ENCODE data around the gene PIAS3. TPM values are rescaled to one million over a fixed set of nuclear protein-coding genes. Genes with fewer than 3 reads are reported as not detected.
A peak's percentile ranks its signal among the peaks of the same experiment; 100 is the strongest.

Gene PIAS3
- total and polyA plus RNA-seq, 7 donors: 5.4 to 37.9 (median 17.5) TPM

DNA sequence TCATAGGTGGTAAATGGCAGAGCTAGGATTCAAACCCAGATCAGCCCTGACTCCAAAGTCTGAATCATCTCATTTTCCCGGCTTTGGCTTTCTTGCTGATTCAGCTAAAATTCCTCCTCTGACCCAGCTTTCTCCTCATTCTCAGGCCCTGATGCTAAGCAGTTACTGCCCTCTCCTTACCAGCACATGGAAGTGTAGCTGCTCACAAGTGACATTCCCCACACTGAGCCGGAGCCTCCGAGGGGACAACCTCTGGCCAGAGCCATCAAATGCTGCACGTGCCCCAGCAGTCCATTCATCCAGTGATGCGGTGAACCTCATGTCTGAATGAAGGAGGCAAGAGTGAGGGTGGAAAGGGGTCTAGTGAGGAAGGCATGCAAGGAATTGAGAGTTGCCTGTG lies 39.9 kb upstream of the PIAS3 start:
- Histone ChIP-seq H3K27ac (no peak overlapping the region), H3K4me1 (no peaks in the 10 kb centered on the region), H3K36me3 (no peaks in the 10 kb centered on the region), H3K4me3 (no peak overlapping the region), H3K9me3 (no peaks in the 10 kb centered on the region), H3K27me3 (no peaks in the 10 kb centered on the region)
- DNase-seq: no peak
- TF ChIP-seq POLR2AphosphoS5 (IDR thresholded peaks at IDR 0.05) (no peak), POLR2A (IDR thresholded peaks at IDR 0.05) (no peak), EP300 (IDR thresholded peaks at IDR 0.05) (no peak)
- TF ChIP-seq, protein P1, sequence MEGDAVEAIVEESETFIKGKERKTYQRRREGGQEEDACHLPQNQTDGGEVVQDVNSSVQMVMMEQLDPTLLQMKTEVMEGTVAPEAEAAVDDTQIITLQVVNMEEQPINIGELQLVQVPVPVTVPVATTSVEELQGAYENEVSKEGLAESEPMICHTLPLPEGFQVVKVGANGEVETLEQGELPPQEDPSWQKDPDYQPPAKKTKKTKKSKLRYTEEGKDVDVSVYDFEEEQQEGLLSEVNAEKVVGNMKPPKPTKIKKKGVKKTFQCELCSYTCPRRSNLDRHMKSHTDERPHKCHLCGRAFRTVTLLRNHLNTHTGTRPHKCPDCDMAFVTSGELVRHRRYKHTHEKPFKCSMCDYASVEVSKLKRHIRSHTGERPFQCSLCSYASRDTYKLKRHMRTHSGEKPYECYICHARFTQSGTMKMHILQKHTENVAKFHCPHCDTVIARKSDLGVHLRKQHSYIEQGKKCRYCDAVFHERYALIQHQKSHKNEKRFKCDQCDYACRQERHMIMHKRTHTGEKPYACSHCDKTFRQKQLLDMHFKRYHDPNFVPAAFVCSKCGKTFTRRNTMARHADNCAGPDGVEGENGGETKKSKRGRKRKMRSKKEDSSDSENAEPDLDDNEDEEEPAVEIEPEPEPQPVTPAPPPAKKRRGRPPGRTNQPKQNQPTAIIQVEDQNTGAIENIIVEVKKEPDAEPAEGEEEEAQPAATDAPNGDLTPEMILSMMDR (IDR thresholded peaks at IDR 0.05): no peak
- intact Hi-C loops (cut with DNase I): no loop called here
- WGBS, 2 donors: 79 to 94% methylated on average over 5 of the region's 5 CpGs

DNA sequence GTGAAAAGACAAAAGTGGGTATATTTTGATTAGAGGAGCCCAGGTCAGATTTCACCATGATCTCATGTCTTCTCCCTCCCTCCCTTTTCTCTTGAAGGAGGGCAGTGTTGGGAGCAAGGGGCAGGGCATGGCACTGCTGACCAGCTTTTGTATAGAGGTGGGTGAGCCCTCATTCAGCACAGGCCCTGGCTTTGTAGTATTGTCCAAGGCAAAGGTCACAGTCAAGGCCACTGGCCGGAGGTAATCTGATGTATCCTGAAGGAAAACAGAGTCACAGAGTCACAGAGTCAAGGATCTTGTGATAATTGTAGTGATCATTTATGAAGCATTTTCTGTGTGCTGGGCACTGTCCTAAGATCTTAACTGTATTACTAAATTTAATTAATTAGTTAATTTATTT lies 39.1 kb upstream of the PIAS3 start:
- H3K4me3 ChIP-seq: no peak overlapping the region
- H3K9me3 ChIP-seq: no peaks in the 10 kb centered on the region
- H3K27me3 ChIP-seq: no peaks in the 10 kb centered on the region
- DNase-seq: no peak
- H3K4me1 ChIP-seq: peaks cover 0 to 3% (median under 1%) of the 10 kb centered on the region in 4 donors
- WGBS, 2 donors: 84 to 92% methylated on average over 1 of the region's 1 CpG
- TF ChIP-seq POLR2A (IDR thresholded peaks at IDR 0.05) (no peak), EP300 (IDR thresholded peaks at IDR 0.05) (no peak), POLR2AphosphoS5 (IDR thresholded peaks at IDR 0.05) (no peak)
- TF ChIP-seq, protein P1 (IDR thresholded peaks at IDR 0.05): no peak
- intact Hi-C loops (cut with DNase I): no loop called here
- no peak overlapping the region for H3K27ac ChIP-seq
- no peaks in the 10 kb centered on the region for H3K36me3 ChIP-seq

DNA sequence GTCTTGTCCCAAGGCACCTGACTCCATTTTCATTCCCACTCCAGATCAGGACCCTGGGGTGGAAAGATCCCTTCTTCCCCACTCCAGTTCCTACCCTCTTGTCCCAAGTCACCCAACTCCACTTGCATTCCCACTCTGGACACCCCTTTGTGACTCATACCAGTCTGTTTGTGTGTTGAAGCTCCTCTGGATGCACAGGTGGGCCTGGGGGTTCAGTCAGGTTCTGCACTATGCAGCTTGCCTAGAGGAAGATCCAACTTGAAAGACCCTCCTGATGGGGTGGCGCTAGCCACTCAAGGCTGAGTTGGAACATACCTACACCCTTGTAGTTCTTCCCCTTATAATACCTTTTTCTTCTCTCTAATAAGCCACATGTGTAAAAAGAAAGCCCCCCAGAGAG lies 36.6 kb upstream of the PIAS3 start:
- 95 to 100% methylated on average over 1 of the region's 1 CpG for WGBS, 2 donors
- TF ChIP-seq POLR2A (IDR thresholded peaks at IDR 0.05) (no peak), EP300 (IDR thresholded peaks at IDR 0.05) (no peak), POLR2AphosphoS5 (IDR thresholded peaks at IDR 0.05) (no peak)
- TF ChIP-seq, protein P1 (IDR thresholded peaks at IDR 0.05): no peak
- H3K27me3 ChIP-seq: no peaks in the 10 kb centered on the region
- peaks cover 0 to 21% (median 18%) of the 10 kb centered on the region in 4 donors for H3K4me1 ChIP-seq
- no peak overlapping the region for H3K27ac ChIP-seq
- DNase-seq: no peak
- H3K9me3 ChIP-seq: no peaks in the 10 kb centered on the region
- no peak overlapping the region for H3K4me3 ChIP-seq
- H3K36me3 ChIP-seq: no peaks in the 10 kb centered on the region
- intact Hi-C loops (cut with DNase I): no loop called here

DNA sequence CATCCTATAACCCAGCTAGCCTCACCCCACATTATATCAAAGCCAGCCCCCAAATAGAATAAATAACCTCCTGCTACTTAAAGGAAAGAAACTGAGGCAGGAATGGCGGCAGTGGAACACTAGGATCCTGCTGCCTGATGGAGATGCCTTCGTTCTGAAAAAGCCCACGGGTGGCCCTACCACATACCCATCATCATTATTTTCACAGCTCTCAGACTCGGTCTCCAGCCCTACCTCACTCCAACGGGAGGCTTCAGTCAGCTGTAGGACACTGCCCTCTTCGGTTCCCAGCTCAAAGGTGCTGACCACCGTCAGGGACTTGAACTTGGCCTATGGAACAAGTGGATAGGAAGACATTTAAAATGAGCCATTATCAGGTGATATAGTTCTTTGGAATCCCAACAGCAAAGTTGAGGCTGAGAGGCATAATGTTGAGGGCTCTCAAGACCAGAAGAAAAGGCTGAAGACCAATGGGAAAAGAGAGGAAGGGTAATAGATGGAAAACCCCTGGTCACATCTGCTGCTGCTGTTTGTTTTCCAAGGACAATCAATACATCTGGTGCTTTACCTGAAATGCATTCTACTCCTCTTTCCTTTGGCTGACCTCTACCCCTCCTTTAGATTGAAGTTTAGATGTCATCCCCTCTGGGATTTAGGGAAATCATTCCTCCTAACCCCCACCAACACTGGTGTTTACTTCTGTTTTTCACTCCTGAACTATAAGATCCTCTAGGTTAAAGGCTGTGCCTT lies 34.6 kb upstream of the PIAS3 start:
- no peak for DNase-seq
- intact Hi-C loops (cut with DNase I): loop anchor here (2.0 to 5.0 kb wide), 2 partner anchors 21 to 36 kb away; partner anchors contain the start of gene PIAS3
- Histone ChIP-seq H3K27ac (peak overlapping the region; percentile 78 to 86 (median 78)), H3K9me3 (no peaks in the 10 kb centered on the region), H3K4me1 (peaks cover 0 to 21% (median 18%) of the 10 kb centered on the region in 4 donors), H3K27me3 (no peaks in the 10 kb centered on the region), H3K36me3 (no peaks in the 10 kb centered on the region), H3K4me3 (no peak overlapping the region)
- TF ChIP-seq, protein P1 (IDR thresholded peaks at IDR 0.05): no peak
- TF ChIP-seq POLR2AphosphoS5 (IDR thresholded peaks at IDR 0.05) (no peak), EP300 (IDR thresholded peaks at IDR 0.05) (no peak), POLR2A (IDR thresholded peaks at IDR 0.05) (no peak)
- 90 to 93% methylated on average over 7 of the region's 7 CpGs for WGBS, 2 donors

Measured in sigmoid colon (tissue), 7 donors.